Measurements from ENCODE around the gene CD69. TPM values are rescaled to one million over a fixed set of nuclear protein-coding genes. Genes with fewer than 3 reads are reported as not detected.
"Not testable (repeated sequence)": the region's sequence is repeated elsewhere in the genome, so short reads cannot be mapped to it uniquely, and the experiment has no call there.

Gene CD69
- total RNA-seq, 1 donor from 2014 or later = 0.62 TPM

GRCh38 chr12:9718968-9719367, 41.7 kb downstream of the CD69 start:
- no peak for DNase-seq

- no peak for DNase-seq
Observed at GRCh38 chr12:9717070-9717925, 43.4 kb downstream of the CD69 start.

GRCh38 chr12:9713032-9713558, 47.6 kb downstream of the CD69 start:
- not testable (repeated sequence) for DNase-seq

GRCh38 chr12:9711664-9712063, 49.0 kb downstream of the CD69 start:
- DNase-seq = no peak

GRCh38 chr12:9710584-9711375, 49.9 kb downstream of the CD69 start:
- DNase-seq = no peak

- no peak for DNase-seq
Observed at GRCh38 chr12:9708853-9709252, 51.8 kb downstream of the CD69 start.

- no peak for DNase-seq
Observed at GRCh38 chr12:9707864-9708808, 52.6 kb downstream of the CD69 start.

GRCh38 chr12:9707356-9707755, 53.3 kb downstream of the CD69 start:
- DNase-seq = no peak

GRCh38 chr12:9706086-9706685, 54.5 kb downstream of the CD69 start:
- no peak for DNase-seq

- not testable (repeated sequence) for DNase-seq
Observed at GRCh38 chr12:9704561-9704960, 56.1 kb downstream of the CD69 start.

Other genes starting within 250 kb of the CD69 start
- gene KLRB1, start 153.0 kb downstream of the CD69 start, total RNA-seq = not detected
- 11.4 TPM for gene CLEC2D, start 91.2 kb downstream of the CD69 start, total RNA-seq
- not detected for gene CLECL1, start 27.8 kb downstream of the CD69 start, total RNA-seq
- 0.47 TPM for gene KLRF1, start 66.6 kb upstream of the CD69 start, total RNA-seq
- gene CLEC2B, start 108.5 kb upstream of the CD69 start, total RNA-seq = 2.7 TPM
- gene KLRF2, start 120.6 kb upstream of the CD69 start, total RNA-seq = not detected
- gene CLEC2A, start 171.5 kb upstream of the CD69 start, total RNA-seq = not detected
- not detected for gene CLEC12A, start 210.5 kb upstream of the CD69 start, total RNA-seq
- gene CLEC1B, start 238.2 kb upstream of the CD69 start, total RNA-seq = not detected
- gene CLEC12B, start 249.7 kb upstream of the CD69 start, total RNA-seq = not detected

Data from occipital lobe (tissue), 2 donors.